HEK293 (cell line): ENCODE results near the gene RABAC1.

Source experiments
- CTCF ChIA-PET: fragments of 350-600 bp; formaldehyde crosslinking; extraction: SDS; loops from one replicate; lab custom pipeline; 2021; ENCODE audit warnings: antibody characterized with exemption; lab: Yijun Ruan, JAX
- POLR2A ChIA-PET: fragments of 300-600 bp; formaldehyde crosslinking; extraction: SDS; loops from one replicate; lab custom pipeline; 2020; ENCODE audit warnings: antibody characterized with exemption, inconsistent platforms; lab: Yijun Ruan, JAX
- H3K27ac ChIP-seq: fragments of 200-500 bp; sonication (Bioruptor generic); 2 replicates; pipeline ENCODE4 v1.5.1; 2014; ENCODE audit warnings: low read depth, low read length, control low read depth, inconsistent platforms; ENCODE audit errors: extremely low read depth
- H3K36me3 ChIP-seq, 2 experiments: fragments of 200-500 bp in 1 of 2; sonication (Bioruptor generic) in 1 of 2; 1 replicate in 1 of 2; 2 replicates in 1 of 2; pipeline ENCODE4 v1.5.1; 2014 to 2017; ENCODE audit warnings: inconsistent platforms in 2 of 2, low read length in 2 of 2; ENCODE audit not compliant: control insufficient read depth in 2 of 2, insufficient read depth in 1 of 2
- H3K4me1 ChIP-seq: fragments of 200-500 bp; sonication (Bioruptor generic); 2 replicates; pipeline ENCODE4 v1.5.1; 2014; ENCODE audit warnings: mild to moderate bottlenecking, low read length, inconsistent platforms; ENCODE audit not compliant: control insufficient read depth, insufficient read depth
- H3K4me3 ChIP-seq: 2 replicates; pipeline ENCODE4 v1.5.1; 2011; ENCODE audit warnings: low read depth, mild to moderate bottlenecking, control low read depth, low read length, moderate library complexity
- H3K9me3 ChIP-seq: fragments of 200-500 bp; sonication (Bioruptor generic); 2 replicates; pipeline ENCODE4 v1.5.1; 2014; ENCODE audit warnings: low read depth, low read length, inconsistent platforms; ENCODE audit not compliant: control insufficient read depth, insufficient read depth
- GLIS1 ChIP-seq: fragments of 450-650 bp; formaldehyde crosslinking; IDR thresholded peaks from 2 replicates; pipeline ENCODE4 v1.5.1; 2016; ENCODE audit warnings: missing biosample characterization, missing genetic modification characterization
- SP7 ChIP-seq: fragments of 450-650 bp; formaldehyde crosslinking; IDR thresholded peaks from 2 replicates; pipeline ENCODE4 v1.5.1; 2016; ENCODE audit warnings: missing biosample characterization, missing genetic modification characterization
- YY2 ChIP-seq: fragments of 450-650 bp; formaldehyde crosslinking; IDR thresholded peaks from 2 replicates; pipeline ENCODE4 v1.5.1; 2016; ENCODE audit warnings: missing biosample characterization, missing genetic modification characterization
- ZBTB21 ChIP-seq: fragments of 450-650 bp; formaldehyde crosslinking; IDR thresholded peaks from 2 replicates; pipeline ENCODE4 v1.5.1; 2017; ENCODE audit warnings: missing biosample characterization, missing genetic modification characterization
- ZFP69B ChIP-seq: fragments of 450-650 bp; formaldehyde crosslinking; IDR thresholded peaks from 2 replicates; pipeline ENCODE4 v1.5.1; 2016; ENCODE audit warnings: missing biosample characterization, missing genetic modification characterization
- ZIC2 ChIP-seq: fragments of 450-650 bp; formaldehyde crosslinking; IDR thresholded peaks from 2 replicates; pipeline ENCODE4 v1.5.1; 2016; ENCODE audit warnings: missing biosample characterization, missing genetic modification characterization
- ZNF155 ChIP-seq: fragments of 450-650 bp; formaldehyde crosslinking; IDR thresholded peaks from 2 replicates; pipeline ENCODE4 v1.5.1; 2016; ENCODE audit warnings: missing biosample characterization, missing genetic modification characterization
- ZNF169 ChIP-seq: fragments of 450-650 bp; formaldehyde crosslinking; IDR thresholded peaks from 2 replicates; pipeline ENCODE4 v1.5.1; 2016; ENCODE audit warnings: missing biosample characterization, missing genetic modification characterization
- ZNF423 ChIP-seq: fragments of 450-650 bp; formaldehyde crosslinking; IDR thresholded peaks from 2 replicates; pipeline ENCODE4 v1.5.1; 2016; ENCODE audit warnings: missing biosample characterization, missing genetic modification characterization
- ZNF510 ChIP-seq: fragments of 450-650 bp; formaldehyde crosslinking; IDR thresholded peaks from 2 replicates; pipeline ENCODE4 v1.5.1; 2018; ENCODE audit warnings: mild to moderate bottlenecking, missing genetic modification characterization, missing biosample characterization; ENCODE audit not compliant: insufficient replicate concordance
- ZNF596 ChIP-seq: fragments of 450-650 bp; IDR thresholded peaks from 2 replicates; pipeline ENCODE4 v1.5.0; 2018; ENCODE audit warnings: missing biosample characterization, mild to moderate bottlenecking, missing genetic modification characterization, moderate library complexity
- ZNF621 ChIP-seq: fragments of 450-650 bp; formaldehyde crosslinking; IDR thresholded peaks from 2 replicates; pipeline ENCODE4 v1.5.1; 2017; ENCODE audit warnings: missing biosample characterization, missing genetic modification characterization
- ZNF664 ChIP-seq: fragments of 450-650 bp; formaldehyde crosslinking; IDR thresholded peaks from 2 replicates; pipeline ENCODE4 v1.5.1; 2016; ENCODE audit warnings: missing biosample characterization, missing genetic modification characterization
- ZNF777 ChIP-seq: fragments of 450-650 bp; formaldehyde crosslinking; IDR thresholded peaks from 2 replicates; pipeline ENCODE4 v1.5.1; 2017; ENCODE audit warnings: missing biosample characterization, missing genetic modification characterization, borderline replicate concordance
- TF ChIP-seq, protein P1 (sequence below): fragments of 450-650 bp; formaldehyde crosslinking; IDR thresholded peaks from 2 replicates; pipeline ENCODE4 v1.5.1; 2016; ENCODE audit warnings: missing biosample characterization, missing genetic modification characterization
- TF ChIP-seq, protein P2 (sequence below): fragments of 450-650 bp; formaldehyde crosslinking; IDR thresholded peaks from 2 replicates; pipeline ENCODE4 v1.5.1; 2016; ENCODE audit warnings: missing biosample characterization, missing genetic modification characterization, low read depth
- TF ChIP-seq, protein P3 (sequence below): fragments of 450-650 bp; formaldehyde crosslinking; IDR thresholded peaks from 2 replicates; pipeline ENCODE4 v1.5.1; 2016; ENCODE audit warnings: missing biosample characterization, missing genetic modification characterization
- TF ChIP-seq, protein P4 (sequence below): fragments of 450-650 bp; formaldehyde crosslinking; IDR thresholded peaks from 2 replicates; pipeline ENCODE4 v1.5.1; 2017; ENCODE audit warnings: missing biosample characterization, missing genetic modification characterization
- TF ChIP-seq, protein P5 (sequence below): fragments of 450-650 bp; formaldehyde crosslinking; IDR thresholded peaks from 2 replicates; pipeline ENCODE4 v1.5.1; 2016; ENCODE audit warnings: missing biosample characterization, missing genetic modification characterization
- TF ChIP-seq, protein P6 (sequence below): fragments of 450-650 bp; formaldehyde crosslinking; IDR thresholded peaks from 2 replicates; pipeline ENCODE4 v1.5.1; 2016; ENCODE audit warnings: missing biosample characterization, missing genetic modification characterization

RABAC1 gene

DNA sequence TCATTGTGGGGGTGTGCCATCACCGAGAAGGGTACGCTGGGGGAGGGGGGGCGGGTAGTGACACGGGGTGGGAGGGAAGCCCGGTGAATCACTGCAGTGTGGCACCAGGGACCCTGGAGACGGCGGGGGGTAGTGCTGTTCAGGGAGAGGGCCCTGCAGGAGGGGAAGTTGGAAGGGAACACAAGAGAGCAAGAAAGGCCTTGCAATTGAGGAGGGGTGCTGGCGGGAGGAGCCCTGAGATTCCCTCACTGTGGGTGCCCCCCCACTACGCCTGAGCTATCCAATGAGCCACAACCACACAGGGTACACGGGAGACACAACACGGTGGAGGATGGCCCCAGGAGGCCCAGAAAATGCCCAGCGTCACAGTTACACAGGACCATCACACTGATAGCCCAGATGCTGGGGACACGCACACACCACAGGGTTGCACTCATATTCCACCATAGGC is 35.4 kb upstream of the RABAC1 start (continued):
- TF ChIP-seq ZIC2 (tag by site-specific recombination) (peak; percentile 51), ZNF664 (tag by site-specific recombination) (no peak), ZNF155 (tag by site-specific recombination) (no peak), ZNF423 (tag by site-specific recombination) (no peak), ZNF621 (tag by site-specific recombination) (no peak), GLIS1 (tag by site-specific recombination) (peak; percentile 86), ZBTB21 (tag by site-specific recombination) (no peak), YY2 (tag by site-specific recombination) (0 out of 2 replicates have a peak, but pooled peaks have one; percentile 20), ZNF169 (tag by site-specific recombination) (no peak), ZNF510 (tag by site-specific recombination) (no peak)
- TF ChIP-seq, protein P1, sequence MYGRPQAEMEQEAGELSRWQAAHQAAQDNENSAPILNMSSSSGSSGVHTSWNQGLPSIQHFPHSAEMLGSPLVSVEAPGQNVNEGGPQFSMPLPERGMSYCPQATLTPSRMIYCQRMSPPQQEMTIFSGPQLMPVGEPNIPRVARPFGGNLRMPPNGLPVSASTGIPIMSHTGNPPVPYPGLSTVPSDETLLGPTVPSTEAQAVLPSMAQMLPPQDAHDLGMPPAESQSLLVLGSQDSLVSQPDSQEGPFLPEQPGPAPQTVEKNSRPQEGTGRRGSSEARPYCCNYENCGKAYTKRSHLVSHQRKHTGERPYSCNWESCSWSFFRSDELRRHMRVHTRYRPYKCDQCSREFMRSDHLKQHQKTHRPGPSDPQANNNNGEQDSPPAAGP (tag by site-specific recombination): no peak
- TF ChIP-seq, protein P2, sequence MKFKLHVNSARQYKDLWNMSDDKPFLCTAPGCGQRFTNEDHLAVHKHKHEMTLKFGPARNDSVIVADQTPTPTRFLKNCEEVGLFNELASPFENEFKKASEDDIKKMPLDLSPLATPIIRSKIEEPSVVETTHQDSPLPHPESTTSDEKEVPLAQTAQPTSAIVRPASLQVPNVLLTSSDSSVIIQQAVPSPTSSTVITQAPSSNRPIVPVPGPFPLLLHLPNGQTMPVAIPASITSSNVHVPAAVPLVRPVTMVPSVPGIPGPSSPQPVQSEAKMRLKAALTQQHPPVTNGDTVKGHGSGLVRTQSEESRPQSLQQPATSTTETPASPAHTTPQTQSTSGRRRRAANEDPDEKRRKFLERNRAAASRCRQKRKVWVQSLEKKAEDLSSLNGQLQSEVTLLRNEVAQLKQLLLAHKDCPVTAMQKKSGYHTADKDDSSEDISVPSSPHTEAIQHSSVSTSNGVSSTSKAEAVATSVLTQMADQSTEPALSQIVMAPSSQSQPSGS: no peak

DNA sequence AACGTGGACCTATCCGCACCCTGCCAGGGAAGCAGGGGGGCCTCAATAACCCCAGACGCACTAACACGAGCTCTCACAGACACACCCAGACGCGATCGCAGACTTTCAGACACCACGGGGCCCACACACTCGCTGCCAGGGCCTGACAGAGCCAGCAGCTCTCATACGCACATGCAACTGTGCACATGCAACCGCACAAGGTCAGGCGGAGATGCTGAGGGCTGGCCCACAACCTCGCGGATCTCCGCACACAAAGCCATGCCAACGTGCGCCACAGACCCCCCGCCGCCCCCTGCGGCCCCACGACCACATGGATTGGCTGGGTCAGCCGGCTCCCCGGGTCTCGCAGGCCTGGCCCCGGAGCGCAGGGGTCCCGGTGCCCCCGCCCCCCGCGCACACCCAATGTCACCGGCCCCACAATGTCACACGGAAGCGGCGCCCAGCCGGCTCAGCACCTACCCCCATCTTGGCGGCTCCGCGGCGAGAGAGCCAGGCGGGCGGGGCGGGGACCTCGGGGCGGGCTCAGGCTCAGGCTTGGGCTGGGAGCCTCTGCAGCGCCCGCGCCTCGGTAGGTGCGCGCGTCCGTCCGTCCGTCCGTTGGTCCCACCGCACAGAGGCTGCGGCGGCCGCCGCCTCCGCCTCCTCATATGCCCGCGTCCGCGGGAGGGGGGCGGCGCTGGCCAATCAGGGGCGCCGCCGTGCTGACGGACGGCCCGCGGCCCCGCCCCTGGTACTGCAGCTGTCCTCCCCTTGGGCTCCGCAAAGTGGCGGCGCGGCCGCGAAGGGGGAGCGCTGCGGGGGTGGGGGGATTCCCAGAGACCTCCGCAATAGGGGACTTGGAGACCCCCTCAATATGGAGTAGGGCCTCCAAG is 34.7 kb upstream of the RABAC1 start, which contains the start of gene ATP1A3:
ATP1A3 (minus strand) TSS at position 619 of the 872 bp plus-strand sequence; CDS start at position 465, 154 bp downstream.
- CTCF ChIA-PET: interaction anchor here (0.6 to 2.0 kb wide), 2 partner anchors 41 to 48 kb away, joined by 3 to 9 read pairs; no protein-coding TSS in a partner anchor
- Histone ChIP-seq H3K36me3 (no peaks in the 10 kb centered on the region), H3K4me1 (peaks cover 9% of the 10 kb centered on the region), H3K4me3 (peak within 1 kb of the TSS; percentile 34), H3K27ac (no peak within 1 kb of the TSS), H3K9me3 (no peaks in the 10 kb centered on the region)
- POLR2A ChIA-PET: interaction anchor here (0.5 kb wide), 1 partner anchor 33 kb away, joined by 5 read pairs; no protein-coding TSS in a partner anchor
- TF ChIP-seq, protein P3, sequence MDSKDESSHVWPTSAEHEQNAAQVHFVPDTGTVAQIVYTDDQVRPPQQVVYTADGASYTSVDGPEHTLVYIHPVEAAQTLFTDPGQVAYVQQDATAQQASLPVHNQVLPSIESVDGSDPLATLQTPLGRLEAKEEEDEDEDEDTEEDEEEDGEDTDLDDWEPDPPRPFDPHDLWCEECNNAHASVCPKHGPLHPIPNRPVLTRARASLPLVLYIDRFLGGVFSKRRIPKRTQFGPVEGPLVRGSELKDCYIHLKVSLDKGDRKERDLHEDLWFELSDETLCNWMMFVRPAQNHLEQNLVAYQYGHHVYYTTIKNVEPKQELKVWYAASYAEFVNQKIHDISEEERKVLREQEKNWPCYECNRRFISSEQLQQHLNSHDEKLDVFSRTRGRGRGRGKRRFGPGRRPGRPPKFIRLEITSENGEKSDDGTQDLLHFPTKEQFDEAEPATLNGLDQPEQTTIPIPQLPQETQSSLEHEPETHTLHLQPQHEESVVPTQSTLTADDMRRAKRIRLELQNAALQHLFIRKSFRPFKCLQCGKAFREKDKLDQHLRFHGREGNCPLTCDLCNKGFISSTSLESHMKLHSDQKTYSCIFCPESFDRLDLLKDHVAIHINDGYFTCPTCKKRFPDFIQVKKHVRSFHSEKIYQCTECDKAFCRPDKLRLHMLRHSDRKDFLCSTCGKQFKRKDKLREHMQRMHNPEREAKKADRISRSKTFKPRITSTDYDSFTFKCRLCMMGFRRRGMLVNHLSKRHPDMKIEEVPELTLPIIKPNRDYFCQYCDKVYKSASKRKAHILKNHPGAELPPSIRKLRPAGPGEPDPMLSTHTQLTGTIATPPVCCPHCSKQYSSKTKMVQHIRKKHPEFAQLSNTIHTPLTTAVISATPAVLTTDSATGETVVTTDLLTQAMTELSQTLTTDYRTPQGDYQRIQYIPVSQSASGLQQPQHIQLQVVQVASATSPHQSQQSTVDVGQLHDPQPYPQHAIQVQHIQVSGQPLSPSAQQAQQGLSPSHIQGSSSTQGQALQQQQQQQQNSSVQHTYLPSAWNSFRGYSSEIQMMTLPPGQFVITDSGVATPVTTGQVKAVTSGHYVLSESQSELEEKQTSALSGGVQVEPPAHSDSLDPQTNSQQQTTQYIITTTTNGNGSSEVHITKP: 0 out of 2 replicates have a peak, but pooled peaks have one; percentile 22
- peak; percentile 57; the same call in 1 of the 2 replicates for TF ChIP-seq ZNF777 (tag by site-specific recombination)
- peak; percentile 97 for TF ChIP-seq ZFP69B
- 0 out of 2 replicates have a peak, but pooled peaks have one; percentile 20 for TF ChIP-seq ZNF596
- TF ChIP-seq GLIS1 (tag by site-specific recombination): peak; percentile 75
- TF ChIP-seq SP7 (tag by site-specific recombination): peak; percentile 27; the same call in 1 of the 2 replicates
- TF ChIP-seq ZNF664 (tag by site-specific recombination): no peak
- TF ChIP-seq, protein P4, sequence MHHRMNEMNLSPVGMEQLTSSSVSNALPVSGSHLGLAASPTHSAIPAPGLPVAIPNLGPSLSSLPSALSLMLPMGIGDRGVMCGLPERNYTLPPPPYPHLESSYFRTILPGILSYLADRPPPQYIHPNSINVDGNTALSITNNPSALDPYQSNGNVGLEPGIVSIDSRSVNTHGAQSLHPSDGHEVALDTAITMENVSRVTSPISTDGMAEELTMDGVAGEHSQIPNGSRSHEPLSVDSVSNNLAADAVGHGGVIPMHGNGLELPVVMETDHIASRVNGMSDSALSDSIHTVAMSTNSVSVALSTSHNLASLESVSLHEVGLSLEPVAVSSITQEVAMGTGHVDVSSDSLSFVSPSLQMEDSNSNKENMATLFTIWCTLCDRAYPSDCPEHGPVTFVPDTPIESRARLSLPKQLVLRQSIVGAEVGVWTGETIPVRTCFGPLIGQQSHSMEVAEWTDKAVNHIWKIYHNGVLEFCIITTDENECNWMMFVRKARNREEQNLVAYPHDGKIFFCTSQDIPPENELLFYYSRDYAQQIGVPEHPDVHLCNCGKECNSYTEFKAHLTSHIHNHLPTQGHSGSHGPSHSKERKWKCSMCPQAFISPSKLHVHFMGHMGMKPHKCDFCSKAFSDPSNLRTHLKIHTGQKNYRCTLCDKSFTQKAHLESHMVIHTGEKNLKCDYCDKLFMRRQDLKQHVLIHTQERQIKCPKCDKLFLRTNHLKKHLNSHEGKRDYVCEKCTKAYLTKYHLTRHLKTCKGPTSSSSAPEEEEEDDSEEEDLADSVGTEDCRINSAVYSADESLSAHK (tag by site-specific recombination): 0 out of 2 replicates have a peak, but pooled peaks have one; percentile 8
- TF ChIP-seq, protein P5, sequence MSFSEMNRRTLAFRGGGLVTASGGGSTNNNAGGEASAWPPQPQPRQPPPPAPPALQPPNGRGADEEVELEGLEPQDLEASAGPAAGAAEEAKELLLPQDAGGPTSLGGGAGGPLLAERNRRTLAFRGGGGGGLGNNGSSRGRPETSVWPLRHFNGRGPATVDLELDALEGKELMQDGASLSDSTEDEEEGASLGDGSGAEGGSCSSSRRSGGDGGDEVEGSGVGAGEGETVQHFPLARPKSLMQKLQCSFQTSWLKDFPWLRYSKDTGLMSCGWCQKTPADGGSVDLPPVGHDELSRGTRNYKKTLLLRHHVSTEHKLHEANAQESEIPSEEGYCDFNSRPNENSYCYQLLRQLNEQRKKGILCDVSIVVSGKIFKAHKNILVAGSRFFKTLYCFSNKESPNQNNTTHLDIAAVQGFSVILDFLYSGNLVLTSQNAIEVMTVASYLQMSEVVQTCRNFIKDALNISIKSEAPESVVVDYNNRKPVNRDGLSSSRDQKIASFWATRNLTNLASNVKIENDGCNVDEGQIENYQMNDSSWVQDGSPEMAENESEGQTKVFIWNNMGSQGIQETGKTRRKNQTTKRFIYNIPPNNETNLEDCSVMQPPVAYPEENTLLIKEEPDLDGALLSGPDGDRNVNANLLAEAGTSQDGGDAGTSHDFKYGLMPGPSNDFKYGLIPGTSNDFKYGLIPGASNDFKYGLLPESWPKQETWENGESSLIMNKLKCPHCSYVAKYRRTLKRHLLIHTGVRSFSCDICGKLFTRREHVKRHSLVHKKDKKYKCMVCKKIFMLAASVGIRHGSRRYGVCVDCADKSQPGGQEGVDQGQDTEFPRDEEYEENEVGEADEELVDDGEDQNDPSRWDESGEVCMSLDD (tag by site-specific recombination): peak; percentile 62
- TF ChIP-seq, protein P6, sequence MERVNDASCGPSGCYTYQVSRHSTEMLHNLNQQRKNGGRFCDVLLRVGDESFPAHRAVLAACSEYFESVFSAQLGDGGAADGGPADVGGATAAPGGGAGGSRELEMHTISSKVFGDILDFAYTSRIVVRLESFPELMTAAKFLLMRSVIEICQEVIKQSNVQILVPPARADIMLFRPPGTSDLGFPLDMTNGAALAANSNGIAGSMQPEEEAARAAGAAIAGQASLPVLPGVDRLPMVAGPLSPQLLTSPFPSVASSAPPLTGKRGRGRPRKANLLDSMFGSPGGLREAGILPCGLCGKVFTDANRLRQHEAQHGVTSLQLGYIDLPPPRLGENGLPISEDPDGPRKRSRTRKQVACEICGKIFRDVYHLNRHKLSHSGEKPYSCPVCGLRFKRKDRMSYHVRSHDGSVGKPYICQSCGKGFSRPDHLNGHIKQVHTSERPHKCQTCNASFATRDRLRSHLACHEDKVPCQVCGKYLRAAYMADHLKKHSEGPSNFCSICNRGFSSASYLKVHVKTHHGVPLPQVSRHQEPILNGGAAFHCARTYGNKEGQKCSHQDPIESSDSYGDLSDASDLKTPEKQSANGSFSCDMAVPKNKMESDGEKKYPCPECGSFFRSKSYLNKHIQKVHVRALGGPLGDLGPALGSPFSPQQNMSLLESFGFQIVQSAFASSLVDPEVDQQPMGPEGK (tag by site-specific recombination): no peak; the same call in none of the 2 replicates
